Muscle of leg (tissue), 9 donors: Measurements from ENCODE around the gene LGSN. TPM values are rescaled to one million over a fixed set of nuclear protein-coding genes. Genes with fewer than 3 reads are reported as not detected.

ENCODE experiments used
- polyA plus RNA-seq, 8 donors: library from polyadenylated mRNA; unstranded; fragments of 120-200 nt; gene quantifications; one replicate each; pipeline versions ENCODE4 v1.2.1 to v1.2.3, GENCODE V29; 2013; ENCODE audit warnings: inconsistent platforms in 1 of 8, low replicate concordance in 1 of 8; ENCODE audit not compliant: insufficient read length in 8 of 8, insufficient read depth in 1 of 8
- total RNA-seq: library from RNA; stranded (reverse); fragments of 120-200 nt; gene quantifications from one replicate; pipeline ENCODE4 v1.2.4, GENCODE V29; 2013

Gene LGSN
- total and polyA plus RNA-seq, 9 donors = 0.04 TPM; not detected in 8

Other genes with a start within 250 kb of the LGSN start
- gene FKBP1C, start 108.5 kb downstream of the LGSN start, total RNA-seq = 0.13 TPM
- 1 to 10 TPM in 4 of 8 donors, under 1 TPM in 4; 0.44 to 3.0 (median 1.6) TPM for gene FKBP1C, start 108.5 kb downstream of the LGSN start, polyA plus RNA-seq